DMS53 treated with DMSO at 0.1 percent for 48 hours (cell line): ENCODE measurements around the gene CACNA1B.

Experiments
- DNase-seq: peaks from one replicate; lab custom pipeline; 2025; ENCODE audit not compliant: unreplicated experiment; lab: John Stamatoyannopoulos, UW

Gene CACNA1B

DNA sequence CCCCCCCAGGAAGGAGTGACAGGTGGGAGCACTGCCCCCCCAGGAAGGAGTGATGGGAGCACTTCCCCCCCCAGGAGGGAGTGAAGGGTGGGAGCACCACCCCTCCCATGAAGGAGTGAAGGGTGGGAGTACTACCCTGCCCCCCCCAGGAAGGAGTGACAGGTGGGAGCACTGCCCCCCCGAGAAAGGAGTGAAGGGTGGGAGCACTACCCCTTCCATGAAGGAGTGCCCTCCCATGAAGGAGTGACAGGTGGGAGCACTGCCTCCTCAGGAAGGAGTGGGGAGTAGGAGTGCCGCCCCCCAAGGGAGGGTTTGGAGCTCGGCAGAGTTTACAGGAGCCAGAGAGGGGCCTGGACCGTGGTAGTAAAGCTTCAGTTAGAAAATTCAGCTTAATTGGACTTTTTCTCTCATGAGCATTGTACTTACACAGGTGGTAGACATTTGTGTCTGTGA is 100.7 kb downstream of the CACNA1B start:
- DNase-seq, result no peak

- DNase-seq, result peak; percentile 59
Observed at GRCh38 chr9:137982200-137982599, 104.6 kb downstream of the CACNA1B start.

DNA sequence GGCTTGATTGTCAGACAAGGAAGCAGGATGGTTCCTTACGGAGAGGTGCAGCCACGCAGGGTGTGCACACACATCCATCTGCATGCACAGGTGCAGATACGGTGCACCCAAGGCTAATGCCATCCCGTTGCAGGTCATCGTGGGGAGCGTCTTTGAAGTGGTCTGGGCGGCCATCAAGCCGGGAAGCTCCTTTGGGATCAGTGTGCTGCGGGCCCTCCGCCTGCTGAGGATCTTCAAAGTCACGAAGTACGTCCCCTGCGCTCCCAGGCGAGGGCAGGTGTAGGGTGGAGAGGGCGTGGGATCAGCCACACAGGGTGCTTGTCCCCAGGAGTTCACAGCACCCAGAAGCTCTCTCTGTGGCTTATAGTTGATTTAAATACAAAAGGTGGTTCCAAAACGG is 106.4 kb downstream of the CACNA1B start:
- no peak for DNase-seq

GRCh38 chr9:137984520-137985257 is 107.1 kb downstream of the CACNA1B start:
- no peak for DNase-seq

GRCh38 chr9:137985637-137986071 is 108.1 kb downstream of the CACNA1B start:
- DNase-seq, result no peak

GRCh38 chr9:137986268-137987099 is 108.9 kb downstream of the CACNA1B start:
- DNase-seq, result no peak

DNA sequence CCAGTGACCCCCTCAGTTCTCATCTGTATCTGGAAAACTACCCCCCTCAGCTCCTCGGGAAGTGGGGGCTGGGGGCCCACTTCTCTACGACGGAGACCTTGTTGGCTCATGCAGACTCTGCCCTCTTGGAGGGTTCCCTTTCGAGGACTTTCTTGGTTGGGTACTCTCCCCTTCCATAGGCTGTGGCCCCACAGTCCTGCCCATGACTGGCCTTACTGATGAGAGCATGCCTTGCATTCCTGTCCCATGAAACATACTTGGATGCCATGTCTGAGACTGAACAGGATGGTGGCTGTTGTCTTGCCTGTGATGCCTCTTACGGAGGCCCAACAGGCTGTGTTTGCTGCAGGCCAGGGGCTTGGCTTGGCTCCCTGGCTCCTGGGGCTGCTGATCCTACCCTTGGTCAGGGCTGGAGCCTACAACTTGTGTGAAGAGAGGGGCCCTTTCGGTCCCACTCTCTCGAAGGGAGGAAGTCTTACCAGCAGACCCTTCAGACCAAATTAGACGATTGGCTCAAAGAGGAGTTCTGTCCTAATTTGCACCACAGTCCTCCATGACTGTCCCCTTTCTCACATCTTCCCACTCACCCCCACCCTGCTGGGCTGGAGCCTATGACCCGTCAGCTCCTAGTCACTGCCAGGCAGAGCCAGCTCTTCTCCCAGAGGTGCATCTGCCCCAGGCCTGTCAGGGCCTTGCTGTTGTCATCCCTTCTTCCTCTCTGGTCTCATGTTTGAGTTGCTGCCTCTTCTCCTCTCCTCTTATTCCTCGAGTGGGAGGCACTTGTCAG is 109.9 kb downstream of the CACNA1B start:
- DNase-seq, result no peak

DNA sequence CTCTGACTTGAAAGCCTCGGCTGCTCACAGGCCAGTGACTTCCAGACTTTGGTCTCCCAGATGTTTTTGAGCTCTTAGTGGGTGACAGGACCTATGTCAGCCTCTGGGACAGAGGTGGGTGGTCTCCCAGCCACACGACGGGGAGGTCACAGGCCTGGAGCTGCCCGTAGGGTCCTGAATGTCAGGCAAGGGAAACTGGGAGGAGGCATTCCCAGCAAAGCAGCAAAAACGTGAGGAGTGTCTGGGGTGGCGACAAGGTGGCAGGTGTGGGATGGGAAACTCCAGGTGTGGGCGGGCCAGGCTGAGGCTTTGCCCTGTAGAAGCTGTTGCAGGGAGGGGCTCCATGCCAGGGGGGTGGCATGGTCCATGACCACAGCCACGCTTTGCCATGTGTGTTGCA is 110.5 kb downstream of the CACNA1B start:
- no peak for DNase-seq

- DNase-seq, result no peak
Observed at GRCh38 chr9:137988701-137989100, 111.1 kb downstream of the CACNA1B start.

GRCh38 chr9:137989156-137989555 is 111.6 kb downstream of the CACNA1B start:
- no peak for DNase-seq

- DNase-seq, result no peak
Observed at GRCh38 chr9:137989999-137990715, 112.6 kb downstream of the CACNA1B start.

DNA sequence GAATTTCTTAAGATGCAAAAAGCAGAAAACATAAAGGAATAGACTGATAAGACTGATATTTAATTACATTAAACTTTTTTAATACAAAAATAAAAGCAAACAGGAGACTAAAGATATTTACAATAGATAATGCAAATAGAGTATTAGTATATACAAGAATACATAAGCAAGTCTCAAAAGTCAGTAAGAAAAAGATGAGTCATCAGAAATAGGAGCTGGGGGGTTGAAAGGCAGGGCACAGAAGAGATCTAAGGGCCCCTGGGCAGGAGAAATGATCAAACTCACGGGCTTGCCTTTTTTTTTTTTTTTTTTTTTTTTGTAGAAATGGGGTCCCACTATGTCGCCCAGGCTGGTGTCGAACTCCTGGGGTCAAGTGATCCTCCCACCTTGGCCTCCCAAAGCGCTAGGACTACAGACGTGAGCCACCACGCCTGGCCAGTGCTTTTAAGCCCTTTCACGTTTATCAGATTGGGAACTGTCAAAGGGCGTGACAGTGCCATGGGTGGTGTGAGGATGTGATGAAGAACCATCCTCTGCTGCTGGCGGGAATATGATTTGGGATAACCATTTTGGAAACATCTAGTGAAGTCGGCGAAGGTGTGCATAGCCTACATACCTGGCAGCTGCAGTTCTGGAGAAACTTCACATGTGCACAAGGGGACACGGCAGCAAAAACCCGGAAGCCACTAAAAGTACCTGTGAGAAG is 126.1 kb downstream of the CACNA1B start:
- DNase-seq, result no peak

GRCh38 chr9:138006576-138007233 is 129.1 kb downstream of the CACNA1B start:
- DNase-seq, result no peak

DNA sequence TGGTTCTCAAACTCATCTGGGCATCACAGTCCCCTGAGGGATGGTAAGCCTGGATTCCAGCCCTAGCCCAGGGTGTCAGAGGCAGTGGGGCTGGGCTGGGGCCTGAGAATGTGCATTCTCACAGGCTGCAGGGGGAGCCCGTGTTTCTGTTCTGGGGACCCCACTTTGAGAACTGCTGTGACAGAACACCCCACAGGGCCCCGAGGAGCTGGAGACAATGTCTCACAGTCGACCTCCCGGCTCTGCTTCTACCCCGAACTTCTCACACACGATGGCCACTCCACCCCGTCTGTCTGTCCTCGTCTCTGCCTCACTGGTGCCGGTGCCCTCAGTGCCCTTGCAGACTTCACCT is 130.0 kb downstream of the CACNA1B start:
- DNase-seq, result no peak

GRCh38 chr9:138007918-138008841 is 130.6 kb downstream of the CACNA1B start:
- DNase-seq, result no peak

GRCh38 chr9:138009016-138009802 is 131.6 kb downstream of the CACNA1B start:
- no peak for DNase-seq

DNA sequence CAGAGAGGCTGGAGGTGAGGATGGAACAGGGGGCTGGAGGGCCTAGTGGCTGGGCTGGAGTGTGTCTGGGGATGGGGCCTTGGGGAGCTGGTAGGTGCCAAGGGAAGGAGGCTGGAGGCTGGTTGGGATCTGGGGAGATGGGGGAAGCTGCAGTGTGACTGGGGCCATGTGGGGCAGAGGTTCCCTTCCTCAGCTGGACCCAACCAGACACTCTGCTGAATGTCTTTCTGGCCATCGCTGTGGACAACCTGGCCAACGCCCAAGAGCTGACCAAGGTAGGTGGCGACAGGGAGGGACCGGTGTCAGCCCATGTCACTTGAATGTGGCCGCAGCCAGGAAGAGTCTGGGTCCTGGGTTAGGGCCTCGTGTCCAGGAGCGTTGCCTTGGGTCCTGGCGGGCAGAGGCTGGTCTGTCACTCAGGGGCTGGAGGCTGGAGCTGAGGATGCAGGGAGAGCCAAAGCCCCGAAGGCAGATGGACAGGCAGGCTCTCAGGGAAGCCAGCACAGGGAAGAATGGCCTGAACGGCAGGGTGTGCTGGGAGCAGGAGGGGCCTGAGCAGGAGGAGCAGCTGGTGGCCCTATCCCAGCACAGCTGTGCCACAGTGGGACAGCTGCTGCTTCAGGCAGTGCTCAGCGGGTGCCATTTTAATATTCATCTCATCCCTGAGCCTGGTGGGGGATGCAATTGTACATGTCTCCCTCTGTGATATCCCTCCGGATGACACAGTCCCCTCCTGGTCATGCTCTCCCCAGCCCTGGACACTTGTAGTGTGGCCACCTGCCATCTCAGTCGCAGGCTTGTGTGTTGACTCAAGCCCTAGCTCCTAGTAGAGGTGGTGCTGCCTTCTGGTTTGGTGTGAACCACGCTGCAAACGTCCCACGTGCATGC is 132.5 kb downstream of the CACNA1B start:
- DNase-seq, result no peak
